COLO829 (cell line): ENCODE data around the gene COQ8B.
"Not testable (repeated sequence)": the region's sequence is repeated elsewhere in the genome, so short reads cannot be mapped to it uniquely, and the experiment has no call there.

Experiments used
- DNase-seq: peaks from one replicate; pipeline ENCODE4 v3.0.0; 2012; ENCODE audit warnings: low spot score

The COQ8B gene

GRCh38 chr19:40741527-40742390 is 25.1 kb upstream of the COQ8B start:
- no peak for DNase-seq

DNA sequence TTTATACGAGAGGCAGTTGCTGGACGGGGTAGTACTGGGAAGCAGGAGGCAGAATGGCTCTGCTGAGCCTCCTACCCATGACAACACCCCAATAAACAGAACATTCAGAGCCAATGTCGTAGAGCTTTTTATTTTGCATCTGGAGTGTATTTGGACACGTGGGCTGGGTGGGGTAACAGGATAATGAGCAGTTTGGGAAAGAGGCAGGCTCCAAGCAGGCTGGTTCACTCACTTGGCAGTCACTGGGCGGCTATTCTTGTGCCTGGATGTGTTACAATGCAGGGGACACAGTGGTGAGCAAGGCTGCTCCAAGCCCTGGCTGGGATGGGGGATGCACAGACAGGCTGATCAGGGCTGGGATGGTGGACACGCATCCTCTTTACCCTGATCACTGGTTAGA is 24.1 kb upstream of the COQ8B start:
- no peak for DNase-seq

- no peak for DNase-seq
Observed at GRCh38 chr19:40739871-40740703, 23.4 kb upstream of the COQ8B start.

- DNase-seq, result no peak
Observed at GRCh38 chr19:40739030-40739839, 22.5 kb upstream of the COQ8B start.

DNA sequence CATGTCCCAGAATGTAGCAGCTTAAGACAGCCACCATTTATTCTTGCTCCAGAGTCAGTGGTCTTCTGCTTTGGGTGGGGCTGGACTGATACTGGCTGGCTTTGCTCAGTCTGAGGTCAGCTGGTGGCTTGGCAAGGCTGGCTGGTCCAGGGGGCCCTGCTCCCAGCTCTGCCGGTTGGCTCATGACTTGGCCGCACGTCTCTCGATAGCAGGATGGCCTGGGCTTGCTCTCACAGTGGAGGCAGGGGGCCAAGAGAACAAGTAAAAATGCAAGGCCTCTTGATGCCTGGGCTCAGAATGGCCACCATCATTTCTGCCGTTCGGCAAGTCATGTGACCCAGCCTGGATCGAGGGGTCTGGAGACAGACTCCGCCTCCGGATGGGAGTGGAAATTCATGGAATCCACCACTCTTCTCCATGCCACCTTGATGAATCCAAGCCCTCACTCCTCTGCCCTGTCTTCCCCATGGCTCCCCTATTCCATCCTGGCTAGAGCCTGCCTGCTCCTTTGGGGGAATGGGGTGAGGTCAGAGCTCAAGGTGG is 20.5 kb upstream of the COQ8B start:
- no peak for DNase-seq

GRCh38 chr19:40736661-40737060 is 20.0 kb upstream of the COQ8B start:
- no peak for DNase-seq

- no peak for DNase-seq
Observed at GRCh38 chr19:40735013-40735771, 18.5 kb upstream of the COQ8B start.

DNA sequence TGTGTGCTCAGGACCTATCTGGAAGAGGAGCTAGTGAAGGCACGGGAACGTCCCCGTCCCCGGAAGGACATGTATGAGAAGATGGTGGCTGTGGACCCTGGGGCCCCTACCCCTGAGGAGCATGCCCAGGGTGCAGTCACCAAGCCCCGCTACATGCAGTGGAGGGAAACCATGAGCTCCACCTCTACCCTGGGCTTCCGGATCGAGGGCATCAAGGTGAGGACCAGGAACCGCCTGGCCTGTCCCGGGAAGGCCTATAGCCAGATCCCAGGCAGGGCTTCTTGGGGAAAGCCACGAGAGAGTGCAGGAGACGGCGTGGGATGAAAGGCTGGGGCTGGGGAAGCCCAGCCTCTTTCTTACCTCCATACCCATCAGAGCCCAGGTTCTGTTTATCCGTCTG is 16.5 kb upstream of the COQ8B start:
- no peak for DNase-seq

DNA sequence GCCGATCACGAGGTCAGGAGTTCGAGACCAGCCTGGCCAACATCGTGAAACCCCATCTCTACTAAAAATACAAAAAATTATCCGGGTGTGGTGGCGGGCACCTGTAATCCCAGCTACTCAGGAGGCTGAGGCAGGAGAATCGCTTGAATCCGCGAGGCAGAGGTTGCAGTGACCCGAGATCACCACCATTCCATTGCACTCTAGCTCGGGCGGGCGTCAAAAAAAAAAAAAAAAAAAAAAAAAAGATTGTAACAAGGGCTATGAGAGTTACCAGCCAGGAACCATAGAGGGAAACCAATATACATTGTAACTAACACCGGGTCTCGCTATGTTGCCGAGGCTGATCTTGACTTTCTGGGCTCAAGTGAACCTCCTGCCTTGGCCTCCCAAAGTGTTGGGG is 15.6 kb upstream of the COQ8B start:
- DNase-seq, result not testable (repeated sequence)

DNA sequence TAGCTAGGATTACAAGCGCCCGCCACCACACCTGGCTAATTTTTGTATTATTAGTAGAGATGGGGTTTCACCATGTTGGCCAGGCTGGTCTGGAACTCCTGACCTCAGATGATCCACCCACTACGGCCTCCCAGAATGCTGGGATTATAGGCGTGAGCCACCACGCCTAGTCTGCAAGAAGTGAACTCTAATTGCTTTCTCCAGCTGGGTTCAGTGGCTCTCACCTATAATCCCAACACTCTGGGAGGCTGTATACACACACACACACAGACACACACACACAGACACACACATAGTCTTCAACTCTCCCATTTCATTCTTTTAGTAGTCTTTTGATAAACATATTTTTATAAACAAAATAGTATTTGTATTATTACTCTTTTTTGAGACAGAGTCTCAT is 13.4 kb upstream of the COQ8B start:
- not testable (repeated sequence) for DNase-seq

- no peak for DNase-seq
Observed at GRCh38 chr19:40726279-40726678, 9.6 kb upstream of the COQ8B start.

DNA sequence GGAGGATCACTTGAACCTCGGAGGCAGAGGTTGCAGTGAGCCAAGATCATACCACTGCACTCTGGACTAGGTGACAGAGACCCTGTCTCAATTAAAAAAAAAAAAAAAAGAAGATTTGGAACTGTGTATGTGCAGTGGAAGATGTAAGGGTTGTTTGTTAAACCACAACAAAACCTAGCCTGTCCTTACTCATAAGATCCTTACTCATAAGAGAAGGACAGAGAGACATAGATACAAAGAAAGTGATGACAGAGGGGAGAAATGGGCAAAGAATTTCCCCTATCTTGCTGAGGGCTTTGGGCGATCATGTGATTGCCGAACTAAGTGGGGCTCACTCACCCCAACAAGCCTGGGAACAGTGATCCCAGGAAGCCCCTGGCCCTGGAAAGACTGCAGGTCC is 8.2 kb upstream of the COQ8B start:
- DNase-seq, result no peak

DNA sequence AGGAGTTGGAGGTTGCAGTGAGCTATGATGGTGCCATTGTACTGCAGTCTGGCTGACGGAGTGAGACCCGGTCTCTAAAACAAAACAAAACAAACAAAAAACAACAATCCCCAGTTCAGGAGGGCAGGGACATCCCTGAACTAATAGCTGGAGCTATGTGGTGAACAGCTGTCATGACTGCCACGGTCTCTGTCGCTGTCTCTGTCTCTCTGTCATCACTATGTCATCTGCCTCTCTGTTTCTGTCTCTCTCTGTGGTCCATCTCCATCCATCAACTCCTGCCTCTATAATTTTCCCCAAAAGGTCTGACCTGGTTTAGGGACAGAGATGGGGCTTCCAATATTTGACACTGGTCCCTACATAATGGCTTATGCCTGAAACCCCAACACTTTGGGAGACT is 7.6 kb upstream of the COQ8B start:
- DNase-seq, result no peak

DNA sequence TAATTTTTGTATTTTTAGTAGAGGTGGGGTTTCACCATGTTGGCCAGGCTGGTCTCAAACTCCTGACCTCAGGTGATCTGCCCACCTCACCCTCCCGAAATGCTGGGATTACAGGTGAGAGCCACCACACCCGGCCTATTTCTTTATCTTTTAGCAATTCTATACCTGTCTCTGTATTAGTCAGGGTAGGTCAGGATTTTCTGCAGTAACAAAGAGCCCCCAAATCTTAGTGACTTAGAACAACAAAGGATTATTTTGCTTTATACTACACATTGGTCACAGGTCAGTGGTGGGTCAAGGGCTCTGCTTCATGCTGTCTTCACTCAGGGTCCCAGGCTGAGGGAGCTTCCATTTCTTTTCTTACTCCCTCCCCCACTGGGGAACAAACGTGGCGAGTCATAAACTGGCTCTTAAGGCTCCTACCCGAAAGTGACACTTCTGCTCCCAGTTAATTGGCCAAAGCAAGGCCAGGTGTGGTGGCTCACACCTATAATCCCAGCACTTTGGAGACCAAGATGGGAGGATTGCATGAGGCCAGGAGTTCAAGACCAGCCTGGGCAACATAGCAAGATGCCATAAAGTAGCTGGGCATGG is 7.1 kb upstream of the COQ8B start:
- DNase-seq, result no peak

DNA sequence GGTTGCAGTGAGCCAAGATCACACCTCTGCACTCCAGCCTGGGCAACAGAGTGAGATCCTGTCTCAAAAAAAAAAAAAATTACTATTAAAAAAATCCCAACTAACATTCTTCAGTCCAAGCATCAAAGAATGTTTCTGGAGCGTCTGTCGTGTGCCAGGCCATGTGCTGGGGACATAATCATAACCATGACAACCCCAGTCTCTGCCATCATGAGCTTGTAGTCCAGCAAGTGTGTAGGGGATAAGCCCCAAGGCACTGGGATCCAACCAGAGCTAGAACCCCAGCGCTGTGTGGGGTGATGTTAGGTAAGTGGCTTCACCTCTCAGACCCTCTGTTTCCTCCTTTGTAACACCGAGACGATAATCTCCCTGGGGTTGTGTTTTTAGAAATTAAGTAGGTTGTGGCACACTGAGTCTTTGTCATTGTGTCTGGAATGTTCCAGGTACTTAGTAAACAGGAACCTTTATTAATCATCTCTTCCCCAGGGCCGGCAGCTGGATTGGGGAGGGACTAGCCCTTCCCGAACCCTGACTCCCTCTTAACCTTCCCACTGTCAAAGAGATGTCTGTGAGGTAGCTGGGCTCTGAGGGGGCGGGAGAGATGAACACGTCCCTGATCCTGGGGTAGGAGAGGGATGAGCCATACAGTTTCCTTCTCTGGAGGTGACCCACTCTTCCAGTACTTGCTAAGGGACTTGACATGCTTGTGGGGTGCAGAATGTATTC is 5.4 kb upstream of the COQ8B start:
- DNase-seq, result no peak

DNA sequence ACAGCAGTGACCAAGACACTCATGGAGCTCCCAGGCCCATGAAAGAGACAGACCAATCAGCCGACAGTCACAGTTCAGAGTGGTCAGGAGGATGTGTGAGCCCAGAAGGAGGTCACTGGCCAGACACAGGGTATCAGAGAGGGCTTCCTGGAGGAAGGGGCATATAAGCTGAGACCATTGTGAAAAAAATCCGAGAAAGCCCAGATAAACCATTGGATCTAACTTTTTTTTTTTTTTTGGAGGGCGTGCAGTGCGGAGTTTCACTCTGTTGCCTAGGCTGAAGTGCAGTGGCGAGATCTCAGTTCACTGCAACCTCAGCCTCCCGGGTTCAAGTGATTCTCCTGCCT is 4.4 kb upstream of the COQ8B start:
- DNase-seq, result no peak

GRCh38 chr19:40719414-40719894 is 2.8 kb upstream of the COQ8B start:
- DNase-seq, result no peak

DNA sequence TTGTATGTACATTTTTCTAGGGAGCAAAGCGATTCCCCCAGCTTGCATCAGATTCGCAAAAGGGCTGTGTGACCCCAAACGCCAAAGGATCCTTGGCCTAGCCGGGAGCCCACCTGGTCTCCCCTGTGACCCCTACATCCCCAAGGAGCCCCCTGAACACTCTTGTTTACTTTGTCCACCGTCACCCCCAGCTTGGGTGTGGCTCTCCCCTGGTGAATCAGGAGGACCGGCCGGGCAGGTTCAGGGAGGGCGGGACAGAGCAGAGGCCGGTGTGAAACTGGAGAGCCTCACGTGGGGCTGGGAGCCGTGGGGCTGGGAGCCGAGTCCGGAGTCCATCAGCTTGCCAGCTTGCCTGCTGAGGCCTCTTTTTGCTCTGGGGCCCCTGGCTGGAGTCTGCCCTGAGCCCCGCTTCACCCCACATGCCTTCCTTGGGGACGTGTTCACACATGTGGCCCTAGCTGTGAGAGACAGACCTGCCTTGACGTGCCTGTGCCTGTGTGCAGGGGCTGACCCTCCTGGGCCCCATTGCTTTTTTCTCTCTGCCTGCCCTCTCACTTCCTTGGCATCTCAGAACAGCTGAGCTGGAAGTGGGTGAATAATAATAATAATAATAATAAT is 2.2 kb upstream of the COQ8B start:
- no peak for DNase-seq

GRCh38 chr19:40717880-40718773 is 1.4 kb upstream of the COQ8B start:
- no peak for DNase-seq
